GM20000 (cell line): ENCODE results near the gene ID3.

Source experiments
- DNase-seq: peaks from one replicate; pipeline ENCODE4 v3.0.0; 2012; ENCODE audit warnings: low spot score
- CTCF ChIP-seq: IDR thresholded peaks from 2 replicates; pipeline ENCODE4 v1.5.1; 2012; ENCODE audit warnings: mild to moderate bottlenecking, control low read depth; ENCODE audit errors: extremely low read depth, missing control alignments

The ID3 gene, protein sequence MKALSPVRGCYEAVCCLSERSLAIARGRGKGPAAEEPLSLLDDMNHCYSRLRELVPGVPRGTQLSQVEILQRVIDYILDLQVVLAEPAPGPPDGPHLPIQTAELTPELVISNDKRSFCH

DNA sequence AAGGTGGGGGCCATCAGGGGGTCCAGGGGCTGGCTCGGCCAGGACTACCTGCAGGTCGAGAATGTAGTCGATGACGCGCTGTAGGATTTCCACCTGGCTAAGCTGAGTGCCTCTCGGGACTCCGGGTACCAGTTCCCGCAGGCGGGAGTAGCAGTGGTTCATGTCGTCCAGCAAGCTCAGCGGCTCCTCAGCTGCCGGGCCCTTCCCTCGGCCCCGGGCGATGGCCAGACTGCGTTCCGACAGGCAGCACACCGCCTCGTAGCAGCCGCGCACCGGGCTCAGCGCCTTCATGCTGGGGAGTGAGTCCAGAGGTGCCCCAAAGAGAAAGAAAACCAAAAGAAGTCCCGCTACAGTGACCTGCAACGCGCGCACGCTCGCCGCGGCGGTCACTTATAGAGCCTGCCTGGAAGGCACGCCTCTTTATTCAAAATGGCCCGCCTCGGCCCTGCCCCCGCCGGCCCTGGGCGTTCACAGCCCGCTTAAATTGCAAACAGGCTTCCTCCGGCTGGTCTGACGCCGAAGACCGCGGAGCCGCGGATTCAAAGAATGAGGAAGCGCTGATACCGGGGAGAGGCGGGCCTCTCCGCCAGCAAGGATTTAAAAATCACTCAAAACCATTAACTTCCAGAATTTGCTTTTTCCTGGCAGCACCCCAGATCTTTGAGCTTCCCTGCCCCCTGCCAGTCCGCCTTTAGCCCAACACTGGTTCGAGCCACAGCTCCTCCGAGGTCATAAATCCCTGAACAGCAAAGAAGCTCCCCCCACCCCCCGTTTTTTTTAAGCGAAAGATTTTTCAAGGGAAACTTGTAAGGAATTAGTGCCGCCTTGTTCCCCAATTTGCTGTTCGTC is at the start of gene ID3:
TSS of gene ID3 (minus strand) at position 366 of the 849 bp plus-strand sequence. CDS start at position 291, 75 bp downstream.
- peak; percentile 90 for DNase-seq
- TF ChIP-seq CTCF, result no peak

GRCh38 chr1:23607944-23608343 is 48.6 kb upstream of the ID3 start:
- no peak for TF ChIP-seq CTCF
- DNase-seq, result no peak

GRCh38 chr1:23601968-23602876 is 42.9 kb upstream of the ID3 start:
- no peak for TF ChIP-seq CTCF

DNA sequence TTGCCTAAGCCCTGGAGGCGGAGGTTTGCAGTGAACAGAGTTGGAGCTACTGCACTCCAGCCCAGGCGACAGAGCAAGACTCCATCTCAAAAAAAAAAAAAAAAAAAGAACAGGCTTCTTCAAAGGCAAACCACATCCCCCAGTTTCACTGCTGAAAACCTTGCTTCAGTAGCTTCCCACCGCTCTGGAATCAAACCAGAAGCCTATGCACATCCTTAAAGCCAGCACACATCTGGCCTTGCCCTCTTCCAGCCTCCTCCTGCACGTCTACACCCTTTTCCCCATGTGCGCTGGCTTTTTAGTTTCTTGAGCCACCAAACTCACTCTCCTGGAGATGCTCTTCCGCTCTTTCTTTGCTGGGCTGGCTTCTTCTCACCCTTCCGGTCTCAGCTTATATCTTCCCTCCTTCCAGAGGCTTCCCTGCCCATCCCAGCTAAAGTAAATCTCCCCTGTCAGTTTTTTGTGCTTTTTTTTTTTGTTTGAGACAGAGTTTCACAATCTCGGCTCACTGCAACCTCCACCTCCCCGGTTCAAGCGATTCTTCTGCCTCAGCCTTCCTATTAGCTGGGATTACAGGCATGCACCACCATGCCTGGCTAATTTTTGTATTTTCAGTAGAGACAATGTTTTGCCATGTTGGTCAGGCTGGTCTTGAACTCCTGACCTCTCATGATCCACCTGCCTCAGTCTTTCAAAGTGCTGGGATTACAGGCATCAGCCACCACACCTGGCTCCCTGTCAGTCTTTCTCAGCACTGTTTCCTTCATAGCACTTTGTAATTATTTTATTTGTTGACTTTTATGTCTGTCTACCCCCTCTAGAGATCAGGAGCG is 42.0 kb upstream of the ID3 start:
- TF ChIP-seq CTCF, result no peak
- DNase-seq, result no peak

More at GRCh38 chr1:23601968-23602876, 42.9 kb upstream of the ID3 start:
- DNase-seq, result no peak

- peak; percentile 58 for DNase-seq
- TF ChIP-seq CTCF, result no peak
Measured at GRCh38 chr1:23600283-23600682, 41.0 kb upstream of the ID3 start.

GRCh38 chr1:23599125-23599524 is 39.8 kb upstream of the ID3 start:
- DNase-seq, result no peak
- TF ChIP-seq CTCF, result no peak
